GM10266 (cell line): ENCODE results near the gene DCBLD1.

Experiments
- DNase-seq: peaks from one replicate; pipeline ENCODE4 v3.0.0; 2012; ENCODE audit errors: extremely low spot score
- TF ChIP-seq, protein P1 (sequence below): IDR thresholded peaks from 2 replicates; pipeline ENCODE4 v1.5.1; 2012; ENCODE audit warnings: mild to moderate bottlenecking, low read depth; ENCODE audit not compliant: control insufficient read depth, insufficient read depth; ENCODE audit errors: missing control alignments

DCBLD1 gene

GRCh38 chr6:117558818-117559217 lies 76.3 kb downstream of the DCBLD1 start:
- TF ChIP-seq, protein P1, sequence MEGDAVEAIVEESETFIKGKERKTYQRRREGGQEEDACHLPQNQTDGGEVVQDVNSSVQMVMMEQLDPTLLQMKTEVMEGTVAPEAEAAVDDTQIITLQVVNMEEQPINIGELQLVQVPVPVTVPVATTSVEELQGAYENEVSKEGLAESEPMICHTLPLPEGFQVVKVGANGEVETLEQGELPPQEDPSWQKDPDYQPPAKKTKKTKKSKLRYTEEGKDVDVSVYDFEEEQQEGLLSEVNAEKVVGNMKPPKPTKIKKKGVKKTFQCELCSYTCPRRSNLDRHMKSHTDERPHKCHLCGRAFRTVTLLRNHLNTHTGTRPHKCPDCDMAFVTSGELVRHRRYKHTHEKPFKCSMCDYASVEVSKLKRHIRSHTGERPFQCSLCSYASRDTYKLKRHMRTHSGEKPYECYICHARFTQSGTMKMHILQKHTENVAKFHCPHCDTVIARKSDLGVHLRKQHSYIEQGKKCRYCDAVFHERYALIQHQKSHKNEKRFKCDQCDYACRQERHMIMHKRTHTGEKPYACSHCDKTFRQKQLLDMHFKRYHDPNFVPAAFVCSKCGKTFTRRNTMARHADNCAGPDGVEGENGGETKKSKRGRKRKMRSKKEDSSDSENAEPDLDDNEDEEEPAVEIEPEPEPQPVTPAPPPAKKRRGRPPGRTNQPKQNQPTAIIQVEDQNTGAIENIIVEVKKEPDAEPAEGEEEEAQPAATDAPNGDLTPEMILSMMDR: no peak
- no peak for DNase-seq

GRCh38 chr6:117559299-117559698 lies 76.8 kb downstream of the DCBLD1 start:
- no peak for DNase-seq
- TF ChIP-seq, protein P1: no peak

GRCh38 chr6:117561128-117561527 lies 78.7 kb downstream of the DCBLD1 start:
- no peak for DNase-seq
- TF ChIP-seq, protein P1: no peak

- TF ChIP-seq, protein P1: no peak
- no peak for DNase-seq
These were observed 82.2 kb downstream of the DCBLD1 start for GRCh38 chr6:117564681-117565080.

GRCh38 chr6:117568247-117568646 lies 85.8 kb downstream of the DCBLD1 start:
- TF ChIP-seq, protein P1: no peak
- no peak for DNase-seq

GRCh38 chr6:117568831-117569410 lies 86.4 kb downstream of the DCBLD1 start:
- no peak for DNase-seq
- TF ChIP-seq, protein P1: no peak

DNA sequence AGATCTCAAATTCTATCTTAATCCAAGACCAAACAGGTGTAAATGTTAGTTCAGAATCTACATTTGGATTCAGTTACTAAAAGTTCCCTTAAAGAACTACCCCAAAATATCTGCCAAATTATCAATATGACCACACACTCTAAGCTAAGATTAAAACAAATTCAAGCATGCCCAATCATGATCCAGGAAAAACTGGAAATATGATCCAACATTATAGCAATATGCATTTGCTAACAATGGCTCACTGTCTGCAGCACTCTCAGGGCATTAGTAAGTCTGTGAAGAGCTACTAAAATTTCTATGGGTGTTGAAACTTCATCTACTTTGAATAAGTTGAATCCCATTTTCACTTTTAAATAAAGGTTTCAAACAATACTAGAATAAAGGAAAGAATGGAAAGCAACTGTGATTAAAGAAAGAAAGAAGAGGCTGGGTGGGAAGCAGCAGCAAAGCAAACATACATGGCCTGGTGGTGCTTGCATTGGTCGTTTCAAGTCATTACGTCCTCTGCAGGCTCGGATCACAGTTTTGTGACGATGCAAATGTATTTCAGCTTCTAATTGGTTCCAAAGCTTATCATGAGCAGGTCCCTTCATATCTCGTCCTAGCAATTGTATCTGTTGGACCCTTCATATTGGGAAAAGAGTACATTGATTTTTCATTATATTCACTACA lies 90.7 kb downstream of the DCBLD1 start:
- no peak for DNase-seq
- TF ChIP-seq, protein P1: no peak
